GM12875 (cell line): ENCODE data around the gene BCO1.

ENCODE experiments used
- H3K4me3 ChIP-seq: one replicate; pipeline ENCODE4 v1.5.1; 2011; ENCODE audit warnings: low read depth, low read length, control low read depth
- CTCF ChIP-seq: IDR thresholded peaks from 2 replicates; pipeline ENCODE4 v1.5.1; 2011; ENCODE audit warnings: low read depth, mild to moderate bottlenecking, control low read depth, inconsistent platforms, low read length, moderate library complexity, borderline replicate concordance; ENCODE audit not compliant: insufficient read depth

BCO1 gene

DNA sequence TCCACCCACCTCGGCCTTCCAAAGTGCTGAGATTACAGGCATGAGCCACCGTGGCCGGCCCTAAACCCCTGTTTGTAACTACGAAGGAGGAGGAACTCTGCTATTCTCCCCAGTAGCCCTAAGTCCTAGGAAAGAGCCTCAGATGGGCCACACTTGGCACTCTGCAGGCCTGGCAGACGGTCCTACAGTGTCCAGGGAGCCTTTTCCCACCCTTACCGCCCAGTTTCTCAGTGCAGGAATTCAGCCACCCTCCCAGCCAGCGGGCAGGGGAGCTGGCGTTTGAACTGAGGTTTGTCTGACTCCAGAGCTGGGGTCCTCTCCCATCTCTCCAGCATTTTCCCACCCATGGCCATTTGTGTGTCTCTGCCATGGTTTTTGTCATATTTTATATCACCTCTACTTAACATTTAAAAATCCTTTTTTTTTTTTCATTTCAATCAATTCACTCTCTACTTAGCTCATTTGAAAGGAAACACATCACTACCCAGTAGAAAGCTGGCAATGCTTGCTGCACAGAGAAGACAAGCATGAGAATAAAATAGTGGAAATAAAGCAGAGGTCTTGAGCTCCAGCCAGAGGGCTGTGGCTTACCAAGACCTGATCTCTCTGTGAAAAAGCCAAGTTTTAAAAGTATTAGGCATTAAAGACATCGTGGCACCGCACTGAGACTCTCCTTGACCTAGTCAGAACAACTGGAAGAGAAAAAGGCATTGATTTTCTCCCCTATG, 34.9 kb downstream of the BCO1 start:
- no peak overlapping the region for H3K4me3 ChIP-seq
- TF ChIP-seq CTCF = no peak

DNA sequence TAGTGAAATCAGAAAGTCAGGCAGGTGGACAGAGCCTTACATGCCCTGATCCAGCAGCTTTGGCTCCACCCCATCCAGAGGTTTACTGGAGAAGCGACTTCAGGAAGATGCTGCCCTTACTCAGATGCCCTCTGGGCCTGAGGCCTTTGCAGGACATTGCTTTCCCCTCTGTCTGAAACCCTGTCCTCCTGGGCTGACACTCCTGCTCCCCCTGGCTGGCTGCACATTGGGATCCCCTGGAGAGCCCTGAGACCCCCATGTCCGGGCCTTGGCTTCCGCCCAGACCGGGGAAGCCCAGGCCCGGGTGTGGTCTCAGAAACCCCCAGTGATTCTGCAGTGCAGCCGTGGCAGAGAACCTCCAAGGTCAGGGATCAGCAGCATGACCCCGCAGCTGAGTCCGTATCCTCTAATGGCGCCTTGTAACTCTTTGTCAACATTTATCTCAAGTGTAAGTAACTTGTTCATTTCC, 36.6 kb downstream of the BCO1 start:
- no peak overlapping the region for H3K4me3 ChIP-seq
- no peak for TF ChIP-seq CTCF

DNA sequence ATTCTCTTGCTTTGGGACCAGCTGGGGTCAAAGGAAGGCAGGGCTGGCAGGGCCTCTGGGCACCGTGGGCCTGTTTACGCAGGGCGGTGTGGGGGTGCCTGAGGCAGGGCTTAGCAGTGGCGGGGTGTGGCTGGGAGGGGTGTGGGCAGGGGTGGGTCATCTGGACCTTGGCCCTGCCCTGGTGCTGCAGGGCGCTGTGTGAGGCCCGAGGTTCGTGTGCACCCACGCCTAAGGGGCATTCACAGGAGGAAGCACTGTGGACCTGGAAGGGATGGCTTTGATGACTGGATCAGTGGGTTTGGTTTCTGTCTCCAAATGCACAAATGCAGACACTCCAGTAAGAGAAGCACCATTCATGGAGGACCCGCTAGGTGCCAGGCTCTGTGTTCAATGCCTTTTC, 37.3 kb downstream of the BCO1 start:
- H3K4me3 ChIP-seq = no peak overlapping the region
- TF ChIP-seq CTCF = no peak

GRCh38 chr16:81276323-81276722, 37.8 kb downstream of the BCO1 start:
- no peak for TF ChIP-seq CTCF
- H3K4me3 ChIP-seq = no peak overlapping the region

- H3K4me3 ChIP-seq = no peak overlapping the region
- no peak for TF ChIP-seq CTCF
Observed at GRCh38 chr16:81277541-81278080, 39.1 kb downstream of the BCO1 start.

GRCh38 chr16:81278526-81278925, 40.0 kb downstream of the BCO1 start:
- no peak overlapping the region for H3K4me3 ChIP-seq
- TF ChIP-seq CTCF = no peak

- no peak overlapping the region for H3K4me3 ChIP-seq
- TF ChIP-seq CTCF = no peak
Observed at GRCh38 chr16:81279392-81279791, 40.9 kb downstream of the BCO1 start.
